GM23338 (cell line): ENCODE results near the gene ZNF469. TPM values are rescaled to one million over a fixed set of nuclear protein-coding genes. Genes with fewer than 3 reads are reported as not detected.

Experiments
- ATAC-seq: fragments of 200-7000 bp; cut with Tn5 transposase; 3 replicates; pipeline ENCODE4 v1.9.1; 2020
- DNase-seq: peaks from one replicate; pipeline ENCODE4 v3.0.0-alpha.2; 2015; ENCODE audit warnings: low spot score
- H2AFZ ChIP-seq: fragments of 200-600 bp; sonication (generic); 2 replicates; pipeline ENCODE4 v1.8.0; 2016; ENCODE audit warnings: antibody characterized with exemption, mild to moderate bottlenecking, moderate library complexity
- H3F3A ChIP-seq: fragments of 200-600 bp; sonication (generic); replicated peaks from 2 replicates; pipeline ENCODE4 v1.8.0; 2017; ENCODE audit warnings: antibody characterized with exemption, mixed run types, low read depth
- H3K27ac ChIP-seq: fragments of 200-600 bp; sonication (generic); 2 replicates; pipeline ENCODE4 v1.6.1; 2016; ENCODE audit warnings: low read depth
- H3K27me3 ChIP-seq: fragments of 200-600 bp; sonication (generic); 2 replicates; pipeline ENCODE4 v1.8.0; 2016; ENCODE audit warnings: mild to moderate bottlenecking, mixed run types, moderate library complexity; ENCODE audit not compliant: insufficient read depth
- H3K36me3 ChIP-seq: fragments of 200-600 bp; sonication (generic); 2 replicates; pipeline ENCODE4 v1.8.0; 2016; ENCODE audit warnings: mild to moderate bottlenecking; ENCODE audit not compliant: insufficient read depth
- H3K4me1 ChIP-seq: fragments of 200-600 bp; sonication (generic); 2 replicates; pipeline ENCODE4 v1.8.0; 2016; ENCODE audit warnings: mild to moderate bottlenecking, moderate library complexity; ENCODE audit not compliant: insufficient read depth
- H3K4me2 ChIP-seq: fragments of 200-600 bp; sonication (generic); 2 replicates; pipeline ENCODE4 v1.7.1; 2017; ENCODE audit warnings: mixed run types
- H3K4me3 ChIP-seq: fragments of 200-600 bp; sonication (generic); 2 replicates; pipeline ENCODE4 v1.6.1; 2016; ENCODE audit warnings: mixed run types
- H3K79me2 ChIP-seq: fragments of 200-600 bp; sonication (generic); replicated peaks from 2 replicates; pipeline ENCODE4 v1.8.0; 2017; ENCODE audit warnings: mild to moderate bottlenecking; ENCODE audit not compliant: insufficient read depth
- H3K9me2 ChIP-seq: fragments of 200-600 bp; sonication (generic); 2 replicates; pipeline ENCODE4 v1.8.0; 2017; ENCODE audit not compliant: insufficient read depth
- H4K20me1 ChIP-seq: fragments of 200-600 bp; sonication (generic); replicated peaks from 2 replicates; pipeline ENCODE4 v1.8.0; 2017; ENCODE audit warnings: mild to moderate bottlenecking; ENCODE audit not compliant: insufficient read depth
- H3K27ac Mint-ChIP-seq: 2 replicates; pipeline ENCODE4 v1.8.0; 2020; ENCODE audit warnings: inconsistent platforms, mild to moderate bottlenecking, moderate library complexity, mixed read lengths
- H3K27me3 Mint-ChIP-seq: 3 replicates; pipeline ENCODE4 v1.8.0; 2022; ENCODE audit warnings: low read depth, mild to moderate bottlenecking, moderate library complexity, mixed read lengths, inconsistent platforms; ENCODE audit not compliant: insufficient read depth, poor library complexity
- H3K36me3 Mint-ChIP-seq: 3 replicates; pipeline ENCODE4 v1.8.0; 2021; ENCODE audit warnings: low read depth, mild to moderate bottlenecking, inconsistent platforms, moderate library complexity, mixed read lengths
- H3K4me1 Mint-ChIP-seq: 3 replicates; pipeline ENCODE4 v1.8.0; 2020; ENCODE audit warnings: mild to moderate bottlenecking, inconsistent platforms, mixed read lengths
- H3K4me3 Mint-ChIP-seq: 3 replicates; pipeline ENCODE4 v1.8.0; 2021; ENCODE audit warnings: moderate library complexity, mild to moderate bottlenecking, inconsistent platforms, mixed read lengths
- H3K9me3 Mint-ChIP-seq: 3 replicates; pipeline ENCODE4 v1.8.0; 2020; ENCODE audit warnings: moderate library complexity, mild to moderate bottlenecking, inconsistent platforms, mixed read lengths
- NANOG ChIP-seq: IDR thresholded peaks from 2 replicates; pipeline ENCODE4 v1.6.1; 2016; ENCODE audit warnings: antibody characterized with exemption, borderline replicate concordance
- polyA plus RNA-seq: library from polyadenylated mRNA; unstranded; fragments of >200 nt; fragmentation: Nextera tagmentation; extraction: Ambion mirVana; gene quantifications from 2 replicates; pipeline ENCODE4 v1.2.1, GENCODE V29; 2016
- total RNA-seq: library from RNA; depleted of rRNA; stranded (reverse); fragments of >200 nt; shearing (Covaris generic); gene quantifications from 2 replicates; pipeline ENCODE4 v1.2.3, GENCODE V29; 2014
- TF ChIP-seq, protein P1 (sequence below): fragments of 250-450 bp; sonication (Bioruptor Pico); IDR thresholded peaks from 2 replicates; pipeline ENCODE4 v1.5.0; 2020; ENCODE audit warnings: mild to moderate bottlenecking, moderate library complexity
- TF ChIP-seq, protein P2 (sequence below), 2 experiments: fragments of 200-600 bp in 1 of 2; sonication (generic) in 1 of 2; conservative IDR thresholded peaks; 2 replicates each; pipeline versions ENCODE4 v1.5.1 to v1.6.1; 2016 to 2017; ENCODE audit warnings: antibody characterized with exemption in 2 of 2, low read depth in 2 of 2, mild to moderate bottlenecking in 2 of 2, moderate library complexity in 1 of 2

Gene ZNF469
- total and polyA plus RNA-seq, 2 experiments from 2014 or later, result 0.23 to 1.9 TPM

GRCh38 chr16:88402551-88403240 is 19.9 kb downstream of the ZNF469 start (continued):
- TF ChIP-seq, protein P1, sequence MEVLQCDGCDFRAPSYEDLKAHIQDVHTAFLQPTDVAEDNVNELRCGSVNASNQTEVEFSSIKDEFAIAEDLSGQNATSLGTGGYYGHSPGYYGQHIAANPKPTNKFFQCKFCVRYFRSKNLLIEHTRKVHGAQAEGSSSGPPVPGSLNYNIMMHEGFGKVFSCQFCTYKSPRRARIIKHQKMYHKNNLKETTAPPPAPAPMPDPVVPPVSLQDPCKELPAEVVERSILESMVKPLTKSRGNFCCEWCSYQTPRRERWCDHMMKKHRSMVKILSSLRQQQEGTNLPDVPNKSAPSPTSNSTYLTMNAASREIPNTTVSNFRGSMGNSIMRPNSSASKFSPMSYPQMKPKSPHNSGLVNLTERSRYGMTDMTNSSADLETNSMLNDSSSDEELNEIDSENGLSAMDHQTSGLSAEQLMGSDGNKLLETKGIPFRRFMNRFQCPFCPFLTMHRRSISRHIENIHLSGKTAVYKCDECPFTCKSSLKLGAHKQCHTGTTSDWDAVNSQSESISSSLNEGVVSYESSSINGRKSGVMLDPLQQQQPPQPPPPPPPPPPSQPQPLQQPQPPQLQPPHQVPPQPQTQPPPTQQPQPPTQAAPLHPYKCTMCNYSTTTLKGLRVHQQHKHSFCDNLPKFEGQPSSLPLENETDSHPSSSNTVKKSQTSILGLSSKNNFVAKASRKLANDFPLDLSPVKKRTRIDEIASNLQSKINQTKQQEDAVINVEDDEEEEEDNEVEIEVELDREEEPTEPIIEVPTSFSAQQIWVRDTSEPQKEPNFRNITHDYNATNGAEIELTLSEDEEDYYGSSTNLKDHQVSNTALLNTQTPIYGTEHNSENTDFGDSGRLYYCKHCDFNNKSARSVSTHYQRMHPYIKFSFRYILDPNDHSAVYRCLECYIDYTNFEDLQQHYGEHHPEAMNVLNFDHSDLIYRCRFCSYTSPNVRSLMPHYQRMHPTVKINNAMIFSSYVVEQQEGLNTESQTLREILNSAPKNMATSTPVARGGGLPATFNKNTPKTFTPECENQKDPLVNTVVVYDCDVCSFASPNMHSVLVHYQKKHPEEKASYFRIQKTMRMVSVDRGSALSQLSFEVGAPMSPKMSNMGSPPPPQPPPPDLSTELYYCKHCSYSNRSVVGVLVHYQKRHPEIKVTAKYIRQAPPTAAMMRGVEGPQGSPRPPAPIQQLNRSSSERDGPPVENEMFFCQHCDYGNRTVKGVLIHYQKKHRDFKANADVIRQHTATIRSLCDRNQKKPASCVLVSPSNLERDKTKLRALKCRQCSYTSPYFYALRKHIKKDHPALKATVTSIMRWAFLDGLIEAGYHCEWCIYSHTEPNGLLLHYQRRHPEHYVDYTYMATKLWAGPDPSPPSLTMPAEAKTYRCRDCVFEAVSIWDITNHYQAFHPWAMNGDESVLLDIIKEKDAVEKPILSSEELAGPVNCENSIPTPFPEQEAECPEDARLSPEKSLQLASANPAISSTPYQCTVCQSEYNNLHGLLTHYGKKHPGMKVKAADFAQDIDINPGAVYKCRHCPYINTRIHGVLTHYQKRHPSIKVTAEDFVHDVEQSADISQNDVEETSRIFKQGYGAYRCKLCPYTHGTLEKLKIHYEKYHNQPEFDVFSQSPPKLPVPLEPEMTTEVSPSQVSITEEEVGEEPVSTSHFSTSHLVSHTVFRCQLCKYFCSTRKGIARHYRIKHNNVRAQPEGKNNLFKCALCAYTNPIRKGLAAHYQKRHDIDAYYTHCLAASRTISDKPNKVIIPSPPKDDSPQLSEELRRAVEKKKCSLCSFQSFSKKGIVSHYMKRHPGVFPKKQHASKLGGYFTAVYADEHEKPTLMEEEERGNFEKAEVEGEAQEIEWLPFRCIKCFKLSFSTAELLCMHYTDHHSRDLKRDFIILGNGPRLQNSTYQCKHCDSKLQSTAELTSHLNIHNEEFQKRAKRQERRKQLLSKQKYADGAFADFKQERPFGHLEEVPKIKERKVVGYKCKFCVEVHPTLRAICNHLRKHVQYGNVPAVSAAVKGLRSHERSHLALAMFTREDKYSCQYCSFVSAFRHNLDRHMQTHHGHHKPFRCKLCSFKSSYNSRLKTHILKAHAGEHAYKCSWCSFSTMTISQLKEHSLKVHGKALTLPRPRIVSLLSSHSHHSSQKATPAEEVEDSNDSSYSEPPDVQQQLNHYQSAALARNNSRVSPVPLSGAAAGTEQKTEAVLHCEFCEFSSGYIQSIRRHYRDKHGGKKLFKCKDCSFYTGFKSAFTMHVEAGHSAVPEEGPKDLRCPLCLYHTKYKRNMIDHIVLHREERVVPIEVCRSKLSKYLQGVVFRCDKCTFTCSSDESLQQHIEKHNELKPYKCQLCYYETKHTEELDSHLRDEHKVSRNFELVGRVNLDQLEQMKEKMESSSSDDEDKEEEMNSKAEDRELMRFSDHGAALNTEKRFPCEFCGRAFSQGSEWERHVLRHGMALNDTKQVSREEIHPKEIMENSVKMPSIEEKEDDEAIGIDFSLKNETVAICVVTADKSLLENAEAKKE (CRISPR knock-in tag), result no peak

GRCh38 chr16:88403794-88404581 is 21.2 kb downstream of the ZNF469 start:
- Mint-ChIP-seq H3K4me3 (no peak overlapping the region), H3K27ac (peak overlapping the region; percentile 14; the same call in 1 of the 2 replicates), H3K4me1 (0 out of 3 replicates have a peak, but pooled peaks cover 4% of the 10 kb centered on the region), H3K9me3 (peaks cover 3% of the 10 kb centered on the region), H3K27me3 (peaks cover 13% of the 10 kb centered on the region), H3K36me3 (no peaks in the 10 kb centered on the region)
- TF ChIP-seq, protein P2, sequence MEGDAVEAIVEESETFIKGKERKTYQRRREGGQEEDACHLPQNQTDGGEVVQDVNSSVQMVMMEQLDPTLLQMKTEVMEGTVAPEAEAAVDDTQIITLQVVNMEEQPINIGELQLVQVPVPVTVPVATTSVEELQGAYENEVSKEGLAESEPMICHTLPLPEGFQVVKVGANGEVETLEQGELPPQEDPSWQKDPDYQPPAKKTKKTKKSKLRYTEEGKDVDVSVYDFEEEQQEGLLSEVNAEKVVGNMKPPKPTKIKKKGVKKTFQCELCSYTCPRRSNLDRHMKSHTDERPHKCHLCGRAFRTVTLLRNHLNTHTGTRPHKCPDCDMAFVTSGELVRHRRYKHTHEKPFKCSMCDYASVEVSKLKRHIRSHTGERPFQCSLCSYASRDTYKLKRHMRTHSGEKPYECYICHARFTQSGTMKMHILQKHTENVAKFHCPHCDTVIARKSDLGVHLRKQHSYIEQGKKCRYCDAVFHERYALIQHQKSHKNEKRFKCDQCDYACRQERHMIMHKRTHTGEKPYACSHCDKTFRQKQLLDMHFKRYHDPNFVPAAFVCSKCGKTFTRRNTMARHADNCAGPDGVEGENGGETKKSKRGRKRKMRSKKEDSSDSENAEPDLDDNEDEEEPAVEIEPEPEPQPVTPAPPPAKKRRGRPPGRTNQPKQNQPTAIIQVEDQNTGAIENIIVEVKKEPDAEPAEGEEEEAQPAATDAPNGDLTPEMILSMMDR (conservative IDR thresholded peaks at IDR 0.05; ENCODE audit: low read depth in 2 of 2), result peak; percentile 23 to 53
- no peak for TF ChIP-seq NANOG
- Histone ChIP-seq H3K79me2 (no peaks in the 10 kb centered on the region), H3K4me3 (no peak overlapping the region), H3K4me2 (no peak overlapping the region), H2AFZ (no peak overlapping the region), H3K4me1 (no peaks in the 10 kb centered on the region), H3K9me2 (no peaks in the 10 kb centered on the region), H3K27ac (no peak overlapping the region), H4K20me1 (no peaks in the 10 kb centered on the region), H3F3A (no peaks in the 10 kb centered on the region), H3K27me3 (no peaks in the 10 kb centered on the region), H3K36me3 (no peaks in the 10 kb centered on the region)
- no peak for DNase-seq
- peak; percentile 54 for ATAC-seq
